Lower leg skin (tissue), 3 donors: ENCODE measurements around the gene ST14.
"Not testable (repeated sequence)": the region's sequence is repeated elsewhere in the genome, so short reads cannot be mapped to it uniquely, and the experiment has no call there.

Experiments used
- CTCF ChIP-seq, 3 donors: fragments of 450-650 bp; IDR thresholded peaks; one replicate each; pipeline ENCODE4 v1.5.1; 2016; ENCODE audit warnings: antibody characterized with exemption in 3 of 3, mild to moderate bottlenecking in 3 of 3, moderate library complexity in 2 of 3
- POLR2A ChIP-seq, 2 donors: fragments of 450-650 bp; IDR thresholded peaks; one replicate each; pipeline ENCODE4 v1.6.1; 2016 to 2017; ENCODE audit warnings: antibody characterized with exemption in 2 of 2, mild to moderate bottlenecking in 1 of 2, moderate library complexity in 1 of 2

- not testable (repeated sequence) for TF ChIP-seq CTCF, POLR2A (IDR thresholded peaks at IDR 0.05)
These were observed 74.3 kb downstream of the ST14 start for GRCh38 chr11:130233888-130234287.
